CD4-positive, alpha-beta T cell treated with Interleukin-12 subunit alpha and Interleukin-12 subunit beta, for 1 hour (primary cell): ENCODE data around the gene KMT5C.

ENCODE experiments used
- DNase-seq: peaks from one replicate; pipeline ENCODE4 v3.0.0-alpha.2; 2020

Gene KMT5C

DNA sequence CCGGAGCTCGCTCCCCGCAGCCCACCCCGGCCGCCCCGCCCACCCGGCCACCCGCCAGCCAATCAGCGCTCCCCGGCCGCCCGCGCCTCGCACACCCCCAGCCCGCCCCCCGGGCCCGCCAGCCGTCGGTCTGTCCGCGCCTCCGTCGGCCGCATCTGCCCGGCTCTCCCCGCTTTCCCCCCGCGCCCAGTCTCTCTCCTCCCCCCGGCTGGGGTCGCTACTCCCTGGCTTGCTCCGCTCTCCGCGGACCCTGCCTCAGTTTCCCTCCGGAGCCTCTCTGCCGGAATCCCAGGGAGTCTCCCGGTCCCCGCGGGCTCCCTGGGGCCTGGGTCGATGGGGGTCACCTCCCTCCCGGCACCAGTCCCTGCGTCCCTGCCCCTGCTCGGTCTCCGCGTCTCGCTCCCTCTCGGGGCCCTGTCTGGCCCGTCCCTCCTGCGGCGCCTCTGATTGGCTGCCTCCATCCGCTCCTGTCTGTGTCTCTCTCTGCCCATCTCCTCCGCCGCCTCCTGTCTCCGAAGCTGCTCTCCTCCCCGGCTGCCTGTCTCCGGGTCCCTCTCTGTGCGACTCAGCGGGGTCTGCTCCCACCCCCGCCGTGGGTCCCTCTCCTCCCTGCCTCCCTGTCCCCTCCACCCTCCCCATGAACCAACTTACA lies 30.1 kb downstream of the KMT5C start:
- DNase-seq = no peak

DNA sequence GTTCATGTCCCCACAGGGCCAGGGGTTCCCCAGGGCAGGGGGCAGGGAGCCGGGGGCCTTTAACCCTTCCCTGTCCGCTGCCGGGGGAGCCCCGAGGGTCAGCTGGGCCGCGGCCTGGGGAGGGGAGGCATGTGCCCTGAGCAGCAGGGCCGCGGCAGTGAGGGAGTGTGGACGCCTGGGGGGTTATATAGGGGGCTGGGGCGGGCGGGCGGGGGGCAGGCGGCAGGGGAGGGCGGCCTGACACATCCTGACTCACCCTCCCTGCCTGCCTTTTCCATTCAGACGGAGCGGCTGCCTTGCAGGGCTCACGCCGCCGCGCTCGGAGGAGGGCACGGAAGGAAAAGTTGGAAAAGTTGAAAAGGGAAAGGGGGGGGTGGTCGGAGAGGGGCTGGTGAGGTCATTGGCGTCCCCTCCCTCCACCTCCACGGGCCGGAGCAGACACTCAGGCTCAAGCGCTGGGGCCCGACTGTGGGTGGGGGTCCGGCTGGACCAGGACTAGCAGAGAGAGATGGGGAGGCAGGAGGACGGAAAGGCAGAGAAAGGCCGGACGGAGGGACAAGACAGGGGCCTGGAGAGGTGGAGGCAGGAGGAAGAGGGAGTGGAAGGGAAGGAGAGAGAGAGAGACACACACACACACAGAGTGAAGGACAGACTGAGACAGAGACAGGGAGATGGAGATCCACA lies 30.8 kb downstream of the KMT5C start, which contains the start of gene IL11:
Gene IL11, minus strand, starts transcription at position 159 of the 684 bp plus-strand sequence. Its CDS starts 153 bp downstream, at position 6.
- no peak for DNase-seq

DNA sequence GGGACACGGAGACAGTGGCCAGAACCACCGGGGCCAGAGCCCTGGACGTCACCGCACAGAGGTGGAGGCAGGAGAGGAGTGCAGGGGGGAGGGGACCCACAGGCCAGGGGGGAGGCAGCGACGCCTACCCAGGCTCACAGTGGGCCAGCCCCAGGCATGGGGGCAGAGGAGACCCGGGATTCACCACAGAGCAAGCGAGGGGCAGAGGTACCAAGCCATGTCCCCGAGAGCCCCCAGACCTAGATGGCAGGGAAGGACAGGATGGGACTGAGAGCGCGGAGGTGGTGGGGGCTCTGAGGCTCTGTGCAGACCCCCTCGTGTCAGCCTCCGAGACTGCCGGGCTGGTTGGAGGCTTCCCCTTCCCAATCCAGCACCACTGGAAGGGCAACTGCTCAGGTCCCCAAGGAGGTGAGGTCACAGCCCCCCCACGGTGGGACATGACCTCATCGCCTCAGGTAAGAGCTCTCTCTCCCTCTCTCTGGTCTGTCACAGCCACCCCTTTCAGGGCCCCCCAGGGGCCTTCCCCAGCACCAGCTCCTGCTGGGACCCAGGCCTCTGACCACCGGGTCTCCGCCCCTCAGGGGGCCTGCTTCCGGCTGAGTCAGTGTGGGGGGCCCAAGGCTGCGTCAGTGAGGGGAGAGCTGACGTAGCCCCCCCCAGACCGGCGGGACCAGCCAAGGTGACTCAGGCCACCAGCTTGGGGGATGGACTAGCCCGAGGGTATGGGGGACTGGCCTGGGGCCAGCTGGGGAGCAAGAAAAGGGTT lies 32.8 kb downstream of the KMT5C start:
- DNase-seq = no peak

DNA sequence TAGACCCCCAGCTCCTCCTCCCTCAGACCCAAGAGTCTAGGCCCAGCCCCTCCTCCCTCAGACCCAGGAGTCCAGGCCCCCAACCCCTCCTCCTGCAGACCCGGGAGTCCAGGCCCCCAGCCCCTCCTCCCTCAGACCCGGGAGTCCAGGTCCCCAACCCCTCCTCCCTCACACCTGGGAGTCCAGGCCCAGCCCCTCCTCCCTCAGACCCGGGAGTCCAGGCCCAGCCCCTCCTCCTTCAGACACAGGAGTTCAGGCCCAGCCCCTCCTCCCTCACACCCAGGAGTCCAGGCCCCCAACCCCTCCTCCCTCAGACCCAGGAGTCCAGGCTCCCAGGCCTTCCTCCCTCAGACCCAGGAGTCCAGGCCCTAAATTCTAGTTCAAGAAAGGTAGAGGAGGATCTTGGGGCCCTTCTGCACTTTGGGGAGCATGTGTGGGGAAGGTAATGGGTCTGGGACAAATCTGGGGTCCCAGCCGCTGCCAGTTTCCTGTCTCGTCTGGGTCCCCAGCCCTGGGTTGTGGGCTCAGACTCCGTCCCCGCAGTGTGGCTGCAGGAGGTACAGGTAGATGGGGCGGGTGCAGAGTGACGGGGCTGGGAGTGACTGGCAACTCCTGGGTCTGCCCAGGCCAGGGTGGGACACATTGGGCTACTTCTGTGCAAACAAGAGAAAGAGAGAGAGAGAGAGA lies 33.8 kb downstream of the KMT5C start:
- DNase-seq = no peak

DNA sequence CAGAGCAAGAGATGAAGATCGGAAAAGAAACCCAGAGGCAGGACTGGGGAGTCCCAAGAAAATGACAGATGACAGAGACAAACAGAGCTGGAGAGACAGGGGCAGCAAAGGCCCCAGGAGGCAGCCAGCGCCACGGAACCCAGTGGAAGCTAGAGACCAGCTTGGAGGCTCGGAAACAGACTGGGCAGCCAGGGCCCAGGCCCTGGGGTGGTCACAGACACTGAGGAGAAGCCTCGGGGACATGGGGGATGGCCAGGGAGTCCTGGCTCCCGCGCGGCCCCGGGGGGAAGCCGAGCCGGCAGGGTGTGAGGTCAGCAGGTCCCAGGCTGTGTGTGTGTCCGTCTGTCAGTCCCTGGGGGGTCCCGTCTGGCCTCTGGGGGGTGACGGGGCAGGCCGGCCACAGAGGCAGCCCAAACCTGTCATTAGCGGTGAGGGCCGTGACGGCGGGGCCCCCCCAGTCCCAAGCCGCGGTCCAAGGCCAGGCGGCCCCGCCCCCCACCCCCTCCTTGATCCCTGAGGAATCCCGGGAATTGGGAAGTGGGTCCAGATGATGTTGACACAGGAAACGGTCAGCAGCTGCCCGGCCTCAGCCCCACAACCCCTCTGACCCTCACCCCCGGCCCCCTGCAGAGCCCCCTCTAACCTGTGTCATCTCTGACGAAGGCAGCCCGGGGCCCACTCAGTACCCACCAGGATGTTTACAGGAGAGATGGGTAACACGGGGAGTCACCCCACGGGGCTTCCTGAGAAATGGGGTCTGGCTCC lies 34.5 kb downstream of the KMT5C start:
- no peak for DNase-seq

DNA sequence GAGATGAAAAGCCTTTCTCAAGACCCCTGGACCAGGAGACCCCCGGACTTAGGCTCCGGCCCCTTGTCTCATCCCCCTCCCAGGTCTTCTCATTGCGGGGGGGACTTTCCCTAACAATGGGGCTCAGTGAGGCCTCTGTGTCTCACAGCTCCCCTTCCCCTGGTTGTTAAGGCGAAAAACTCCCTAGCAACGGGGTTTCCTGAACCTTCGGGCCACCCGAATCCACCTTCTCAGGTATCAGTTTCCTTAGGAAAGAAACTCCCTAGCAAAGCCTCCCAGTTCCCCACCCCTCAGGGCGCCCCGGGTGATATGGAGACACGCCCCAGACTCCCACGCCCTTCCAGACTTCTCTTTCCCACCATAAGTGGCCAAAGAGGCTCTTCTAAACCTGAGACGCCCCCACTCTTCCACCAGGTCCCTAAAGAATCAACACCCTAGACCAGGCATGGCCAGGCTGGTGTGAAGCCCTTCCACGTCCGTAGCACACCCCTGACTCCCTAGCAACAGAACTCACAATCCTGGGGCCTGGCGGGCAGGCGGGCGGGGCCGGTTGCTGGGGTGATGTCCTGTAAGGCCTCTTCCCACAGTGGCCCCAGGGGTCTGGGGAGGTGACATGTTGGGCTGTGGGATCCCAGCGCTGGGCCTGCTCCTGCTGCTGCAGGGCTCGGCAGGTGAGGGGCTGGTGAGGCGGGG lies 36.7 kb downstream of the KMT5C start, which contains the start of gene TMEM190:
Gene TMEM190, plus strand, starts transcription at position 586 of the 693 bp plus-strand sequence. Its CDS starts 28 bp downstream, at position 614.
- no peak for DNase-seq

DNA sequence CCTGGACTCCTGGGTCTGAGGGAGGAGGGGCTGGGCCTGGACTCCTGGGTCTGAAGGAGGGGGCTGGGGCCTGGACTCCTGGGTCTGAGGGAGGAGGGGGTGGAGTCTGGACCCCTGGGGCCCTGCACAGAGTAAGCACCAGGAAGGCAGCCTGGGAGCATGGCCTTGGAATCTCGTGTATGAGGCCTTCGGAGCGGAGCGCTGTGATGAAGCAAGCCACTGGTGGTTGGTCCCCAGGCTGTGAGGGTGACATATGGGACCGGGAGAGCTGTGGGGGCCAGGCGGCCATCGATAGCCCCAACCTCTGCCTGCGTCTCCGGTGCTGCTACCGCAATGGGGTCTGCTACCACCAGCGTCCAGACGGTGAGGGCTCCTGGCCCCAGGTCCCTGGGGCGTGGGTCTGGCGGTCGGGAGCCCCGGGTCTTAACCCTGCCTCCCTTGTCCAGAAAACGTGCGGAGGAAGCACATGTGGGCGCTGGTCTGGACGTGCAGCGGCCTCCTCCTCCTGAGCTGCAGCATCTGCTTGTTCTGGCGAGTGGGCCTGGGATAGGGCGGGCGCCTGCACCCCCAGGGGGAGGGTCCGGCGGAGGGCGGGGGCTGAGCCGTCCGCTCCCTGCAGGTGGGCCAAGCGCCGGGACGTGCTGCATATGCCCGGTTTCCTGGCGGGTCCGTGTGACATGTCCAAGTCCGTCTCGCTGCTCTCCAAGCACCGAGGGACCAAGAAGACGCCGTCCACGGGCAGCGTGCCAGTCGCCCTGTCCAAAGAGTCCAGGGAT lies 37.9 kb downstream of the KMT5C start:
- no peak for DNase-seq

DNA sequence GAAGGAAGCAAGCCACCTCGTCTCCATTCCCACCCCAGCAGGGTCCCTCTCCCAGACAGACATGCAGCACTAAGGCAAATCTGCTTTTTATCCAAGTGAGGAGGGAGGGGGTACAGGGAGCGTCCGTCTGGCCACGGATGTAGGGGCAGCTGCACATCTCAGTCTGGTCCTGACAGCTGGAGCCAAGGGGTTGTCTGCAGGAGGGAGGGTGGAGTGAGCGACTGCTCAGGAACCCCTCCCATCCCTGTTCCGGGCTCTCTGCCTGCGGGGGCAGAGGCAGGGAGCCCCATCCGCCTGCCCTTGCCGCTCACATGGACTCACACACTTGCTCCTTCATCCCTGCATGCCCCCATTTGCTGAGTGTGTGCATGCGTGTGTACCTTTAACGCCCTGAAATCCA lies 39.5 kb downstream of the KMT5C start:
- no peak for DNase-seq

DNA sequence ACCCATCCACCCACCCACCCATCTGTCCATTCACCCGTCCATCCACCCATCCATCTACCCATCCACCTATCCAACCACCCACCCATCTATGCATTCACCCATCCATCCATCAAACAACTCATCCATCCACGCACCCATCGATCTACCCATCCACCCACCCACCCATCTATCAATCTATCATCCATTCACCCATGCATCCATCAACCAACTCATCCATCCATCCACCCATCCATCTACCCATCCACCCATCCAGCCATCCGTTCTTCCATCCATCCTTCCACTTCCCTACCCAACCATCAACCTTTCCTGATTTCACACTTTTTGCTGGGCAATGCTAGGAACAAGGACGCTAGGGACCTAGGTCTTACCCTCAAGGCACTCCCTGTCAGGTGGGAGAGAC lies 42.3 kb downstream of the KMT5C start:
- no peak for DNase-seq

DNA sequence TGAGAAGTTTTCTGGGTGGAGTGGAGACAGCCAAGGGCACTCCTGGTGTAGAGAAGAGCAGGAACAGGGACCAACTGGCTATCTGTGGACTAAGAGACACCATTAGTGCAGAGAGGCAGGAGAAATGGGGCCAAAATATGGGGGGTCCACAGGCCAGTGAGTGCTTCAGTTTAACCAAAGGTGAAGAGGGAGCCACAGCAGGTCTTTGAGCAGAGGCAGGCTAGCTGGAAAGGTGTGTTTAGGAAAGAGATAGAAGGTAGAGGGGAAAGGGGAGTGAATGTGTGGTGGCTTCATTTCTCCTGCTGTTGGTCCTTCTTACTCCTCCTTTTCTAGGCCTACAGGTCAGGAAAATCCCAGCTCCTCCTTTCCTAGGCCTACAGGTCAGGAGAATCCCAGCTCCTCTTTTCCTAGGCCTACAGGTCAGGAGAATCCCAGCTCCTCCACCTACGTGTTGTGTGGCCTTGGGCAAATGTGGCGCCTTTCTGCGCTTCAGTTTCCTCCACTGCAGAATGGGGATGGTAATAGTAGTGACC lies 42.9 kb downstream of the KMT5C start:
- DNase-seq = no peak

DNA sequence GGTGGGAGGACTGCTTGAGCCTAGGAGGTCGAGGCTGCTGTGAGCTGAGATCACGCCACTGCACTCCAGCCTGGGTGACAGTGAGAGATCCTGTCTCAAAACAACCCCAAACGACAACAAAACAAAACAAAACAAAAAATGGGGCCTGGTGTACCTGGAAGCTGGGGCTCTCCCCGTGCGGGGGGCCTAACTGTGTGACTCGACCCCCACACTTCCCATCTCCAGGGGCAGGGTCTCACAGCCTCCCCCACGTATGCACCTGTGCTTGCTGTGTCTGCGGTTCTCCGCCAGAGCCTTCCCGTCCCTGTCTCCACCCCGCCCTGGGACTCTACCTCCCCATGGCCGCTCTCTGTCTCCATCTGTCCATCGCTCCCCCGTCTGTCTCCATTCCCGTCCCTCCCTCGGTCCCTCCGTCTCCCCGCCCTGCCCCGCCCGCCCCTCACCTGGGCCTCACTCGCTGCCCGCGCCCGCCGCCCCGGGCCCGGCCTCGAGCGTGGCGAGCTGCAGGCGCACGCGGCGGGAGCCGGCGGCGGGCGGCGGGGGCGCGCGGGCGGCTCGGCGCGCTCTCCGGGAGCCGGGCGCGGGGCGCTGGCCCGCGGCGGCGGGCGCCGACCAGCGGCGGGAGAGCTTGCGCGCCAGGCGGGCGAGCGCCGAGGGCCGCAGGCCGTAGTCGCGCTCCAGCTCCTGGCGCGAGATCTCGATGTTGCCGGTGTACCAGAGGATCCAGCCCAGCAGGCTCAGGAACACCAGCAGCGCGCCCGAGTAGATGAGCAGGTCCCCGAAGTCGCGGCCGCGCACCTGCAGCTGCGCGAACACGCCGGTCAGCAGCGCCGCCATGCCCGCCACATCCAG lies 43.8 kb downstream of the KMT5C start:
- peak; percentile 57 for DNase-seq

DNA sequence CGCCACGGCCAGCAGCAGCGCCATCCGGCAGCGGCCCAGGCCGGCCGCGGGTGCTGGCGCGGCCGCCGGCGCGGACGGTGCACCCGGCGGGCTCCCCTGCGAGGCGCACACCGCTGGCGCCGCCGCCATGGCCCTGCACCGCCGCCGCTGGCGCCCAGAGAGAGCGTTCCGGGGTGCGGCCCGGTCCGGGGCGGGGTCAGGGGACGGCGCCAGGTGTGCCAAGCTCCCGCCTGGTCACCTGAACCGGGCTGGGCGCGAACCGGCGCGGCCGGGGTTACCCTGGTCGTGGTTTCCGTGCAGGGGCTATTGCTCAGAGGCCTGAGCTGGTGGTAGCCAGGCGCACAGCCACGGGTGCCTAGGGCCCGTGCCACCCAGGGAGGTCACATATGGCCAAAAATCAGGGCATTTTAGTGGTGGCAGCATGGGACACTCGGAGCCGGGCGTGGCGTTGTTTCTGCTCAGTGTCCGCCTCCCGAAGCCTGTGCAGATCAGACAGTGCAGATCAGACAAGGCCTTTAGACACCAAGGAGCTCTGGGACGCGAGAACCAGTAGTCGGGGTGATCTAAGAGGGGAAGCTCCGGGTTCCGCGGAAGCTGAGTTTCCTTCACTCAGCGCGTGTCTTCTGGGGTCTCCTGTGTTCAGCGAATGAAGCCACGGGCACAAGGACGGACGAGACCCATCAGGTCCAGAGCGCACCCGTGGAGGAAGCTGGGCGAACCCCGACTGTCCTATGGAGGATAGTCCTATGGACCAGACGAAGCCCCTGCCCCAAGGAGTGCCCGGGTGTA lies 44.6 kb downstream of the KMT5C start, which contains the start of gene TMEM238:
Gene TMEM238, minus strand, starts transcription at position 162 of the 789 bp plus-strand sequence. Its CDS starts 33 bp downstream, at position 129.
- DNase-seq = peak; percentile 48

DNA sequence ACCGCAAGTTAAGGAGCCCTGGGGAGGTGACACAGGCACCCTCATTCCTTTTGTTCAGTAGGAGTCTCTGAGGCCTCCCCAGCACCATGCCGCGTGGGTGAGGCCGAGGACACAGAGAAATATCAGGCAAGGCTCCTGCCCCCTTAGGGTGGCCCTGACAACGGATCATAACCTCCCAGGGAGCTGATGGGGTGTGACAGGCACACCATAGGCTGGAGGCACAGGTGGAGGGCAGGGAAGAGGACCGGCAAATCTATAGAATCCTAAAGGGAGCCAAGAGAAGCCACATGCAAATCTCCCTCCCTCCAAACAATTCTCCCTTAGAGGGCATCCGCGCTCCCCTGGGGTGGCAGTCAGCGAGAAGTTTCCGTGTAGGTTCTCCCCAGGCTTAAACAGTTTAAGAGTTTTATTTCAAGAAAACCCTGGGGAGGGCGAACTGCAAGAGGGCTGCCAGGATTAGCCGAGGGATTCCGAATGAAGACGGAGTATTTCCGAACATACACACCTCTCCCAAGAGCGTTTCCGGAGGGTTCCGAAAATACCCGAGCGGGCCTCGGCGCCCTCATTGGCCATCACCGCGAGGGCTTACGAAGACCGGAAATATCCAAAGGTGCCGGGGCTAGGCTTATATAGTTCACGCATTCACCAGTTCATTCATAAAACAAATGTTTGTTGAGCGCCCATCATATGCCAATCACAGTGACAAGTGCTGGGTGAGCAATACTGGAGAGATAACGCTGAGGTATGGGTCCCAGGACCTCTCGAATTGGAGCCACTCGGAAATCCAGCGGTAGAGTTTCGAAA lies 45.4 kb downstream of the KMT5C start:
- DNase-seq = peak; percentile 96

DNA sequence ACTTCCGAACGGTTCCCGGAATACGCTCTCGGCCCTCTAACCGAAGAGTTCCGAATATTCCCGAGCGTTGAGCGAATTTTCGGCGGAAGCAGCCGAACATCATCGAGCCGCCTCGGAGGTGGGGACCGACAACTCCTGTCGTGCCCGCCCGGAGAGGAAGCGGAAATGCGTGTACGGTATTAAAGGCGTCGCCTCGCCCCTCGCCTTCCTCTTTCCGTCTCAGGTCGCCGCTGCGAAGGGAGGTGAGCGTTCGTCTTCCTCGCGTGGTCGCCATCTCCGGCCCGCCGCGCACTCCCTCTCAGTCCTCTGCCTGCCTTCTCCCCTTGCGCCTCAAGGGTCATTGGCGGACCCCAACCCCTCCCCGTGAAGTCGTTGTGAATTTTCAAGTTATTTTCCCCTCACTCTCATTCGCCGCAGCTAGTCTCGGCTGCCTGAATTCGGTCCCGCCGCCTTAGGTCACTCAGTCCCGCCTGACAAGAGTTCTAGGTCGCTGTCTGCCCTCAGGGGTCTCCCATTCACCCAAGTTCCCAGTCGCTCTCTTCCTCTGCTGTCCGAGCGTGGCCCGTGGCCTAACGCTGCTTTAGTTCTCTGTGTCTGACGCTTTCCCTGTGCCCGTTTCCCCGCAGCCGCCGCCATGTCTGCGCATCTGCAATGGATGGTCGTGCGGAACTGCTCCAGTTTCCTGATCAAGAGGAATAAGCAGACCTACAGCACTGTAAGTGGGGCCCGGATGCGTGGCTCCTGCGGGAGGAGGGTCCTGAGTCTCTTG lies 46.2 kb downstream of the KMT5C start, which contains the start of gene RPL28:
Gene RPL28, plus strand, starts transcription at position 209 of the 769 bp plus-strand sequence. Its CDS starts 426 bp downstream, at position 635.
- peak; percentile 99 for DNase-seq

DNA sequence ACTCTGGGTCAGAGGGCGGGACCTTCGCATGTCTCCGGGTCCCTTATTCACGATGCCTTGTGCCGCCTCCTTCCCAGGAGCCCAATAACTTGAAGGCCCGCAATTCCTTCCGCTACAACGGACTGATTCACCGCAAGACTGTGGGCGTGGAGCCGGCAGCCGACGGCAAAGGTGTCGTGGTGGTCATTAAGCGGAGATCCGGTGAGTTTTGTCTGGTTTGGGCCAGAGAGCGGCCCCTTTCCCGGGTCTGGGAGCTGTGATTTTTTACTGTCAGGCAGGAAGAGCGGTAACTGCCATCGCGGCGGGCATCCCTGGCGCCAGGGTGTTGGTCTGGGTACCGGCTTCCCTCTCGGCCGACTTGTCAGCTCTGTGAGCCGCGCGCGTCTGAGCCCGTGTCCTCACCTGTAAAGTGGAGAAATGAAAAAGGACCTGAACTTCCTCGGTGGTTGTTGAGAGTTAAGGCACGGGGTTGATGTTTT lies 46.9 kb downstream of the KMT5C start:
- no peak for DNase-seq

DNA sequence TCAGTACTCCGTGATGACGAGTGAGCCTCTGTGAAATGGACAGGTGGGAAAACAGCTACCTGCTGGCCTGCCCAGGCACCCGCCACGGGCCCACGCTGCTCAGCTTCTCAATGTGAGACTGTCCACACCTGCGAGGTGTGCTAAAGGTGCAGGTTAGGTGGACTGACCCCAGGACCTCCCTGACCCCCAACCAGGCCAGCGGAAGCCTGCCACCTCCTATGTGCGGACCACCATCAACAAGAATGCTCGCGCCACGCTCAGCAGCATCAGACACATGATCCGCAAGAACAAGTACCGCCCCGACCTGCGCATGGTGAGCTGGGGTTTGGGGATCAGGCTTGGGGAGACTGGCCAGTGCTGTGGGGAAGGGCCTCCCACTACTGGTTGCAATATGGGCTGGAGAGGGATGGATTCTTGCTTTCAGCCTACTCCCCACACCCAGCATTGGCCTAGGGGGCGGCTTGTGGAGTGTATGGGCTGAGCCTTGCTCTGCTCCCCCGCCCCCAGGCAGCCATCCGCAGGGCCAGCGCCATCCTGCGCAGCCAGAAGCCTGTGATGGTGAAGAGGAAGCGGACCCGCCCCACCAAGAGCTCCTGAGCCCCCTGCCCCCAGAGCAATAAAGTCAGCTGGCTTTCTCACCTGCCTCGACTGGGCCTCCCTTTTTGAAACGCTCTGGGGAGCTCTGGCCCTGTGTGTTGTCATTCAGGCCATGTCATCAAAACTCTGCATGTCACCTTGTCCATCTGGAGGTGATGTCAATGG lies 48.2 kb downstream of the KMT5C start:
- no peak for DNase-seq
